Measurements from ENCODE around the gene CRIP2.

Gene CRIP2

DNA sequence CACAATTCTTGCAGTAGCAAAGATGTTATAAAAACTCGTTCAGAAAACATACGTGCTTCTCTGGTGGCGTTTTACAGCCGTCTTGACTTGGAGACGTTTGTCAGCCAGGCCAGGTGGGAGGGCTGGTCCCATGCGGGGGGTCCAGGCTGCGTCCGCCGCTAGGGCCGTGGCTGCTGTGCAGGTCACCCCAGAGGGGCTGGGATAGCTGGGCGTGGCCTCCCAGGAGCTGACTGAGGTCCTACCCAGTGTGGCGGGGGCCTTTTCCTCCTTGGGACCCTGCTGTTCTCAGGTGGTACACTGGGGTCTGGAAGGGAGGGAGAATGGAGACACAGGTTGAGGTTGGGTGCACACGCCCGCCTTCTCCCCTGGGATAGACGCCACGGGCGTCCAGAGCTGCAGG, 29.8 kb upstream of the CRIP2 start:
- Histone ChIP-seq H3K27ac (no peak overlapping the region), H3K27me3 (ENCODE audit: insufficient read depth, low read depth) (no peaks in the 10 kb centered on the region), H3K4me3 (IDR thresholded peaks at IDR 0.05; ENCODE audit: insufficient read depth, low read depth, low read length) (no peak overlapping the region), H3K4me1 (ENCODE audit: low read depth, poor library complexity, severe bottlenecking) (peaks cover 6% of the 10 kb centered on the region), H2AFZ (ENCODE audit: low read depth) (no peak overlapping the region), H3K4me2 (no peak overlapping the region), H3K36me3 (ENCODE audit: insufficient read depth) (no peaks in the 10 kb centered on the region), H4K20me1 (ENCODE audit: insufficient read depth) (no peaks in the 10 kb centered on the region), H3K9ac (no peak overlapping the region), H3K79me2 (ENCODE audit: insufficient read depth, low read depth) (no peaks in the 10 kb centered on the region)
- TF ChIP-seq, protein P1, sequence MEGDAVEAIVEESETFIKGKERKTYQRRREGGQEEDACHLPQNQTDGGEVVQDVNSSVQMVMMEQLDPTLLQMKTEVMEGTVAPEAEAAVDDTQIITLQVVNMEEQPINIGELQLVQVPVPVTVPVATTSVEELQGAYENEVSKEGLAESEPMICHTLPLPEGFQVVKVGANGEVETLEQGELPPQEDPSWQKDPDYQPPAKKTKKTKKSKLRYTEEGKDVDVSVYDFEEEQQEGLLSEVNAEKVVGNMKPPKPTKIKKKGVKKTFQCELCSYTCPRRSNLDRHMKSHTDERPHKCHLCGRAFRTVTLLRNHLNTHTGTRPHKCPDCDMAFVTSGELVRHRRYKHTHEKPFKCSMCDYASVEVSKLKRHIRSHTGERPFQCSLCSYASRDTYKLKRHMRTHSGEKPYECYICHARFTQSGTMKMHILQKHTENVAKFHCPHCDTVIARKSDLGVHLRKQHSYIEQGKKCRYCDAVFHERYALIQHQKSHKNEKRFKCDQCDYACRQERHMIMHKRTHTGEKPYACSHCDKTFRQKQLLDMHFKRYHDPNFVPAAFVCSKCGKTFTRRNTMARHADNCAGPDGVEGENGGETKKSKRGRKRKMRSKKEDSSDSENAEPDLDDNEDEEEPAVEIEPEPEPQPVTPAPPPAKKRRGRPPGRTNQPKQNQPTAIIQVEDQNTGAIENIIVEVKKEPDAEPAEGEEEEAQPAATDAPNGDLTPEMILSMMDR (conservative IDR thresholded peaks at IDR 0.05; ENCODE audit: low read depth, low read length): no peak

DNA sequence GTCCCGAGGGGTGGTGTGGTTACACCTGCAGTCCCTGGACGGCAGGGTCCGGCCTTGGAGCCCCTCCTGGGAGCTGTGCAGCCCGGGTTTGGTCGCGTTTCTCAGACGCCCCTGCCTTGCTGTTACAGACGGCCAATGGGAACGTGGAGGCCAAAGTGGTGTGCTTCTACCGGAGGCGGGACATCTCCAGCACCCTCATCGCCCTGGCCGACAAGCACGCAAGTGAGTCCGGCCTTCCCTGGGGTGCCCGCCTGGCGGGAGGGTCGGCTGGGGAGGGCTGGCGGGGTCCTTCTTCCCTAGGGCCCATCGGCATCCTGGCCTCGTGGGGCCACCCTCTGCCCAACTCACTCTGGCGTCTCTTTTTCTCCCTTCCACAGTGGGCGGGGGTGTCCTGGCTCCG, 29.3 kb upstream of the CRIP2 start:
- no peaks in the 10 kb centered on the region for H3K79me2 ChIP-seq (ENCODE audit: insufficient read depth, low read depth)
- H3K4me3 ChIP-seq (IDR thresholded peaks at IDR 0.05; ENCODE audit: insufficient read depth, low read depth, low read length): no peak overlapping the region
- H3K4me1 ChIP-seq (ENCODE audit: low read depth, poor library complexity, severe bottlenecking): peaks cover 6% of the 10 kb centered on the region
- no peak overlapping the region for H3K9ac ChIP-seq
- no peak overlapping the region for H2AFZ ChIP-seq (ENCODE audit: low read depth)
- H3K36me3 ChIP-seq (ENCODE audit: insufficient read depth): no peaks in the 10 kb centered on the region
- no peak overlapping the region for H3K4me2 ChIP-seq
- H3K27ac ChIP-seq: no peak overlapping the region
- no peaks in the 10 kb centered on the region for H3K27me3 ChIP-seq (ENCODE audit: insufficient read depth, low read depth)
- TF ChIP-seq, protein P1 (conservative IDR thresholded peaks at IDR 0.05; ENCODE audit: low read depth, low read length): no peak
- no peaks in the 10 kb centered on the region for H4K20me1 ChIP-seq (ENCODE audit: insufficient read depth)

DNA sequence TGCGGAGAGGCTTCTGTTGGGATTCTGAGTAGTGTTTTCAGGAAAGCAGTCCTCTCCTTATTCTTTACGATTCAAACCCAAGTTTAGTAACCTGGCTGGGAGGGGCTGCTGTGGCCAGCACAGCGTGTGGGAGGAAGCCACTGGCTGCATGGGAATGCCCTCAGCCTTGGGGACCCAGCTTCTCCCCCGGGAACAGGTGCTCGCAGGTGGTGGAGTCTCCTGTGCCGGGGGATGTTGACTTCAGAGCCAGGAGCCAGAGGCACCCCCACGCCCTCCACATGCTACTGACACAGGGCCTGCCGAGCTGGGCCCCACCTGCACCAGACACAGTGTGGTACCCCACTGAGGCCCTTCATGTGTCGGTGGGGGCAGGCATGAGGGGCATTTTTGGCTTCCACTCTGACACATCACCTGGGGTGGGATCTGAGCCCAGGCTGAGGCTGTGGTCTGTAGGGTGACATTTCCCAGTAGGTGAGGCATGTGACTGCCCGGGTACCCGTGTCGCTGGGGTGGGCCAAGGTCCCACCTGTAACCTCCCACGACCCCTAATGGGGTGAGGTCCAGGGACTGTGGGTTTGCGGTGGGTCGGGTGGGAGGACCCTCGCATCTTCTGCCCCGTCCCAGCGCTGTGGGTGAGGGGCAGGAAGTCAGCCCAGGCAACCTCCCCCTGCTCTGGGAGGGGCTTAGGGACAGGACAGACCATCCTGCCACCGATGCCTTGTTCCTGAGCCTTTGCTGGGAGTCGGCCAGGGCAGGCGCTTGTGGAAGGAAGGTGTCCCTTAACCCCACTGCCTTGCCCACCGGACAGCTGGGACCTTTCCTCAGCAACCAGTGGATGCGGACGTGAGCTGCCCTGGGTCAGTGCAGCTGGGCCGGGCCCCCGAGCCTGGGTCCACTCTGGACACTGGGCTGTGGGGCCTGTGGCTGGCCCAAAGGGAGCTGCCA, 28.4 kb upstream of the CRIP2 start:
- H3K27ac ChIP-seq: no peak overlapping the region
- no peak overlapping the region for H2AFZ ChIP-seq (ENCODE audit: low read depth)
- no peaks in the 10 kb centered on the region for H3K36me3 ChIP-seq (ENCODE audit: insufficient read depth)
- H3K4me3 ChIP-seq (IDR thresholded peaks at IDR 0.05; ENCODE audit: insufficient read depth, low read depth, low read length): no peak overlapping the region
- no peaks in the 10 kb centered on the region for H3K79me2 ChIP-seq (ENCODE audit: insufficient read depth, low read depth)
- H3K4me2 ChIP-seq: no peak overlapping the region
- H3K9ac ChIP-seq: no peak overlapping the region
- no peaks in the 10 kb centered on the region for H3K27me3 ChIP-seq (ENCODE audit: insufficient read depth, low read depth)
- H4K20me1 ChIP-seq (ENCODE audit: insufficient read depth): no peaks in the 10 kb centered on the region
- TF ChIP-seq, protein P1 (conservative IDR thresholded peaks at IDR 0.05; ENCODE audit: low read depth, low read length): no peak
- peaks cover 6% of the 10 kb centered on the region for H3K4me1 ChIP-seq (ENCODE audit: low read depth, poor library complexity, severe bottlenecking)

DNA sequence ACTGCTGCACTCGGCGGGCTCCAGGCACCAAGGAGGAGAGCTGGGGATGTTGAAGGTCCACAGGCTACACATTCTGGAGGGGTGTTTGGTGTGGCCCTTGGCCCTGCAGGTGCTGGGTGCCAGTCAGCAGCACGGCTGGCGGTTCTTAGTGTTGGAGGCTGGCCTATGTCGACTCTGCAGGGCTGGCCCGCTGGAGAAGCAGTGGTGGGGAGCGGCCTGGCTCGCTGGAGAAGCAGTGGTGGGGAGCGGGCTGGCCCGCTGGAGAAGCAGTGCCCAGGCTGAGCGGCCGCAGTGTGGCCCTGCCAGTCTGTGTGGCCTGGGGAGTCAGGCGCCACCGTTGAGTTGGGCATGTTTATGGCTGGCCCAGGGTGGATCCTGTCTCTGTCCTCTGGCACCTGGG, 27.6 kb upstream of the CRIP2 start:
- H3K4me3 ChIP-seq (IDR thresholded peaks at IDR 0.05; ENCODE audit: insufficient read depth, low read depth, low read length): no peak overlapping the region
- H3K4me2 ChIP-seq: no peak overlapping the region
- H2AFZ ChIP-seq (ENCODE audit: low read depth): no peak overlapping the region
- TF ChIP-seq, protein P1 (conservative IDR thresholded peaks at IDR 0.05; ENCODE audit: low read depth, low read length): no peak
- H3K79me2 ChIP-seq (ENCODE audit: insufficient read depth, low read depth): no peaks in the 10 kb centered on the region
- peaks cover 6% of the 10 kb centered on the region for H3K4me1 ChIP-seq (ENCODE audit: low read depth, poor library complexity, severe bottlenecking)
- H3K9ac ChIP-seq: no peak overlapping the region
- no peaks in the 10 kb centered on the region for H3K36me3 ChIP-seq (ENCODE audit: insufficient read depth)
- H4K20me1 ChIP-seq (ENCODE audit: insufficient read depth): no peaks in the 10 kb centered on the region
- H3K27ac ChIP-seq: no peak overlapping the region
- H3K27me3 ChIP-seq (ENCODE audit: insufficient read depth, low read depth): no peaks in the 10 kb centered on the region

All from KMS-11 (cell line).